ENCODE measurements around the gene FCN3.

- TF ChIP-seq CTCF (IDR thresholded peaks at IDR 0.05 in 2 of 3, conservative IDR thresholded peaks at IDR 0.05 in 1 of 3; ENCODE audit: control insufficient read depth in 2 of 3, extremely low read depth in 1 of 3, insufficient read depth in 1 of 3, low read depth in 3 of 3, low read length in 3 of 3) (no peak), RAD21 (IDR thresholded peaks at IDR 0.05; ENCODE audit: insufficient read depth, low read depth, low read length) (no peak), ZNF274 (IDR thresholded peaks at IDR 0.05; ENCODE audit: insufficient read depth, insufficient read length) (no peak), POLR2A (IDR thresholded peaks at IDR 0.05; ENCODE audit: low read depth, low read length) (no peak), SUPT20H (IDR thresholded peaks at IDR 0.05; ENCODE audit: borderline replicate concordance, control insufficient read depth, low read depth, low read length) (no peak), POLR2AphosphoS5 (IDR thresholded peaks at IDR 0.05; ENCODE audit: low read length) (no peak), ZBTB33 (IDR thresholded peaks at IDR 0.05) (no peak), TCF7 (IDR thresholded peaks at IDR 0.05; ENCODE audit: borderline replicate concordance) (no peak), TAF1 (IDR thresholded peaks at IDR 0.05; ENCODE audit: borderline replicate concordance, low read depth, low read length) (no peak), KDM1A (IDR thresholded peaks at IDR 0.05; ENCODE audit: borderline replicate concordance) (no peak), EZH2 (IDR thresholded peaks at IDR 0.05; ENCODE audit: borderline replicate concordance, control insufficient read depth, low read depth, low read length) (no peak), YY1 (IDR thresholded peaks at IDR 0.05; ENCODE audit: low read depth, low read length) (no peak), MEF2A (IDR thresholded peaks at IDR 0.05; ENCODE audit: insufficient read depth, low read depth, low read length) (no peak)
Observed at GRCh38 chr1:27380224-27380623, 5.6 kb upstream of the FCN3 start.

Data from GM12878 (cell line).